Brain microvascular endothelial cell (primary cell): Measurements from ENCODE around the gene TGFBR3L.

Experiments
- DNase-seq: peaks from one replicate; pipeline ENCODE4 v3.0.0-alpha.2; 2020
- H3K27ac ChIP-seq: fragments of 250-450 bp; sonication (Bioruptor Pico); 2 replicates; pipeline ENCODE4 v1.5.1; 2020; ENCODE audit warnings: mild to moderate bottlenecking, moderate library complexity
- H3K27me3 ChIP-seq: fragments of 250-450 bp; sonication (Bioruptor Pico); replicated peaks from 2 replicates; pipeline ENCODE4 v1.5.1; 2020; ENCODE audit warnings: mild to moderate bottlenecking
- H3K36me3 ChIP-seq: fragments of 250-450 bp; sonication (Bioruptor Pico); replicated peaks from 2 replicates; pipeline ENCODE4 v1.5.1; 2020; ENCODE audit warnings: mild to moderate bottlenecking
- H3K4me3 ChIP-seq: 2 replicates; pipeline ENCODE4 v1.5.1; 2011; ENCODE audit warnings: low read depth, mild to moderate bottlenecking, control low read depth, low read length, moderate library complexity
- CTCF ChIP-seq: IDR thresholded peaks from 2 replicates; pipeline ENCODE4 v1.5.1; 2011; ENCODE audit warnings: low read depth, mild to moderate bottlenecking, moderate library complexity, low read length, control low read depth, inconsistent platforms; ENCODE audit errors: missing control alignments
- in situ Hi-C: cut with HindIII; loops from 2 replicates; pipeline ENCODE4 v1.10.0; 2017; ENCODE audit warnings: low sequenced_read_pairs, low pct_ligation_motif_present

TGFBR3L gene

GRCh38 chr19:7965259-7965841 is 50.7 kb downstream of the TGFBR3L start:
- in situ Hi-C loops: no loop called here
- H3K36me3 ChIP-seq: peaks cover 48% of the 10 kb centered on the region
- no peak for DNase-seq

DNA sequence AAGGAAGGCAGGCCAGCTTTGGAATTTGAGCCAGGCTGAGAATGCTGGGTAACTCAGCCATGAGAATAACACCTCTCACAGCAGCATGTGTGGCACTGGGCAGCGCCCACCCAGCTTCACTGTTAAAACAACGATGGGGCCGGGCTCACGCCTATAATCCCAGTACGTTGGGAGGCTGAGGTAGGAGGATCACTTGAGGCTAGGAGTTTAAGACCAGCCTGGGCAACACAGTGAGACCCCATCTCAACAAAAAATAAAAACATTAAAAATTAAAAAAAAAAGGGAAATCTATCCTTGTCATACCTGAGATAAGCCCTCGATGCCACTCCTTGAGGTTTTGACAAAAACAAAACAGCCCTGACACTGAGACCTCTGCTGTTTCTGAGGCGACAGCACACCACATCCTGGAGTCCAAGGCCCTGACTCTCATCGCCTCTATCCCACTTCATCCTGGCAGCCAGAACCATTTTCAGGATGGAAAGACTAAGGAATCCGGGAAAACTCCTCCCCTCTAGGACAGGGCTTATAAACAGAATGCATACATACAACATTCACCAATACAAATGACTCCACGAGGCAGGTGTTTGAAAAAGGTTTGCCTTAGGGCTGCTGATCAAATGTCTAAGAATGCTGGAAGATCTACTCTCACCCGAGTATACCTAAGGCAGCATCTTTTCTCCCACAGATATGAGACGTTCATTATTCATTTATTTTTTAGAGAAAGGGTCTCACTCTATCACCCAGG is 51.5 kb downstream of the TGFBR3L start:
- Histone ChIP-seq H3K27ac (no peak overlapping the region), H3K36me3 (peaks cover 48% of the 10 kb centered on the region)
- in situ Hi-C loops: no loop called here

More at GRCh38 chr19:7965259-7965841, 50.7 kb downstream of the TGFBR3L start:
- H3K27ac ChIP-seq: no peak overlapping the region
- no peaks in the 10 kb centered on the region for H3K27me3 ChIP-seq
- no peak overlapping the region for H3K4me3 ChIP-seq
- TF ChIP-seq CTCF: no peak

GRCh38 chr19:7968008-7968795 is 53.6 kb downstream of the TGFBR3L start:
- no peak for DNase-seq
- no peak for TF ChIP-seq CTCF
- Histone ChIP-seq H3K27ac (no peak overlapping the region), H3K36me3 (peaks cover 38% of the 10 kb centered on the region), H3K4me3 (no peak overlapping the region), H3K27me3 (no peaks in the 10 kb centered on the region)
- in situ Hi-C loops: no loop called here

More for the DNA sequence above, 51.5 kb downstream of the TGFBR3L start:
- TF ChIP-seq CTCF: no peak
- no peak for DNase-seq
- no peak overlapping the region for H3K4me3 ChIP-seq
- H3K27me3 ChIP-seq: no peaks in the 10 kb centered on the region
